ENCODE results near the gene RPL39L. TPM values are rescaled to one million over a fixed set of nuclear protein-coding genes. Genes with fewer than 3 reads are reported as not detected.

RPL39L gene
- total and polyA plus RNA-seq, 9 donors: 0.99 to 8.5 (median 4.0) TPM

- no peak overlapping the region for H3K27ac ChIP-seq
Observed at GRCh38 chr3:187114511-187114910, 24.8 kb downstream of the RPL39L start.

GRCh38 chr3:187112934-187113793 lies 26.1 kb downstream of the RPL39L start:
- TF ChIP-seq CTCF (IDR thresholded peaks at IDR 0.05) (no peak), POLR2A (IDR thresholded peaks at IDR 0.05) (no peak)
- H3K36me3 ChIP-seq: no peaks in the 10 kb centered on the region
- intact Hi-C loops (cut with DNase I): no loop called here
- 16 to 32% (median 18%) methylated on average over 2 of the region's 2 CpGs for WGBS, 3 donors
- no peak for DNase-seq
- H3K9me3 ChIP-seq: no peaks in the 10 kb centered on the region
- no peaks in the 10 kb centered on the region for H3K4me1 ChIP-seq (ENCODE audit: insufficient read depth)
- H3K27ac ChIP-seq: no peak overlapping the region
- H3K27me3 ChIP-seq: no peaks in the 10 kb centered on the region
- no peak overlapping the region for H3K4me3 ChIP-seq

More at GRCh38 chr3:187114511-187114910, 24.8 kb downstream of the RPL39L start:
- intact Hi-C loops (cut with DNase I): no loop called here
- Histone ChIP-seq H3K4me1 (ENCODE audit: insufficient read depth) (no peaks in the 10 kb centered on the region), H3K4me3 (no peak overlapping the region), H3K9me3 (no peaks in the 10 kb centered on the region), H3K27me3 (no peaks in the 10 kb centered on the region), H3K36me3 (no peaks in the 10 kb centered on the region)
- DNase-seq: no peak
- 97 to 98% (median 97%) methylated on average over 2 of the region's 2 CpGs for WGBS, 3 donors
- TF ChIP-seq POLR2A (IDR thresholded peaks at IDR 0.05) (no peak), EP300 (IDR thresholded peaks at IDR 0.05) (no peak), CTCF (IDR thresholded peaks at IDR 0.05) (no peak)

- intact Hi-C loops (cut with DNase I): no loop called here
- Histone ChIP-seq H3K36me3 (no peaks in the 10 kb centered on the region), H3K27ac (no peak overlapping the region), H3K4me1 (ENCODE audit: insufficient read depth) (no peaks in the 10 kb centered on the region), H3K4me3 (no peak overlapping the region), H3K27me3 (no peaks in the 10 kb centered on the region), H3K9me3 (no peaks in the 10 kb centered on the region)
- TF ChIP-seq CTCF (IDR thresholded peaks at IDR 0.05) (no peak), POLR2A (IDR thresholded peaks at IDR 0.05) (no peak), EP300 (IDR thresholded peaks at IDR 0.05) (no peak)
- WGBS, 3 donors: 82 to 88% (median 82%) methylated on average over 1 of the region's 1 CpG
- no peak for DNase-seq
Observed at GRCh38 chr3:187110156-187110555, 29.1 kb downstream of the RPL39L start.

- Histone ChIP-seq H3K36me3 (no peaks in the 10 kb centered on the region), H3K4me3 (no peak overlapping the region), H3K27me3 (no peaks in the 10 kb centered on the region), H3K4me1 (ENCODE audit: insufficient read depth) (no peaks in the 10 kb centered on the region), H3K27ac (no peak overlapping the region), H3K9me3 (no peaks in the 10 kb centered on the region)
- WGBS, 3 donors: 79 to 86% (median 84%) methylated on average over 3 of the region's 3 CpGs
- intact Hi-C loops (cut with DNase I): loop anchor here in 1 of 4 donors (5.0 kb wide), 1 partner anchor 319 kb away; no protein-coding TSS in a partner anchor
- TF ChIP-seq POLR2A (IDR thresholded peaks at IDR 0.05): no peak
- TF ChIP-seq CTCF (IDR thresholded peaks at IDR 0.05): no peak
- TF ChIP-seq EP300 (IDR thresholded peaks at IDR 0.05): no peak
- DNase-seq: no peak
Observed at GRCh38 chr3:187107989-187108388, 31.3 kb downstream of the RPL39L start.
